RWPE2 (cell line): ENCODE measurements around the gene HSD17B4.
"Not testable (repeated sequence)": the region's sequence is repeated elsewhere in the genome, so short reads cannot be mapped to it uniquely, and the experiment has no call there.

Experiments
- ATAC-seq: fragments of 200-7000 bp; cut with Tn5 transposase; 3 replicates; pipeline ENCODE4 v1.9.1; 2021; ENCODE audit warnings: low read depth
- DNase-seq: peaks from one replicate; pipeline ENCODE4 v3.0.0-alpha.2; 2020; ENCODE audit warnings: low spot score
- H3K27ac ChIP-seq: fragments of 450-650 bp; 2 replicates; pipeline ENCODE4 v1.5.1; 2017; ENCODE audit warnings: mild to moderate bottlenecking; ENCODE audit not compliant: poor library complexity, severe bottlenecking
- H3K27me3 ChIP-seq: fragments of 250-450 bp; sonication (Bioruptor Pico); 2 replicates; pipeline ENCODE4 v1.5.1; 2021; ENCODE audit warnings: mild to moderate bottlenecking, moderate library complexity; ENCODE audit not compliant: insufficient read depth, poor library complexity, severe bottlenecking
- H3K36me3 ChIP-seq: fragments of 250-450 bp; sonication (Bioruptor Pico); 2 replicates; pipeline ENCODE4 v1.5.1; 2020; ENCODE audit warnings: low read depth, mild to moderate bottlenecking, moderate library complexity
- H3K4me1 ChIP-seq: fragments of 250-450 bp; sonication (Bioruptor Pico); 2 replicates; pipeline ENCODE4 v1.5.1; 2021; ENCODE audit warnings: mild to moderate bottlenecking, moderate library complexity; ENCODE audit not compliant: insufficient read depth, poor library complexity, severe bottlenecking
- H3K4me3 ChIP-seq: fragments of 250-450 bp; sonication (Bioruptor Pico); 2 replicates; pipeline ENCODE4 v1.5.1; 2021; ENCODE audit warnings: mild to moderate bottlenecking, moderate library complexity; ENCODE audit not compliant: severe bottlenecking
- H3K9me3 ChIP-seq: fragments of 250-450 bp; sonication (Bioruptor Pico); 2 replicates; pipeline ENCODE4 v1.5.1; 2021; ENCODE audit warnings: mild to moderate bottlenecking, moderate library complexity; ENCODE audit not compliant: severe bottlenecking
- CTCF ChIP-seq: fragments of 450-650 bp; IDR thresholded peaks from one replicate; pipeline ENCODE4 v1.5.1; 2017; ENCODE audit warnings: mild to moderate bottlenecking, moderate library complexity; ENCODE audit not compliant: poor library complexity, severe bottlenecking

HSD17B4 gene

GRCh38 chr5:119412279-119413227, 39.7 kb upstream of the HSD17B4 start:
- Histone ChIP-seq H3K4me1 (peaks cover 12% of the 10 kb centered on the region), H3K4me3 (peak overlapping the region; percentile 37)
- DNase-seq, result no peak

DNA sequence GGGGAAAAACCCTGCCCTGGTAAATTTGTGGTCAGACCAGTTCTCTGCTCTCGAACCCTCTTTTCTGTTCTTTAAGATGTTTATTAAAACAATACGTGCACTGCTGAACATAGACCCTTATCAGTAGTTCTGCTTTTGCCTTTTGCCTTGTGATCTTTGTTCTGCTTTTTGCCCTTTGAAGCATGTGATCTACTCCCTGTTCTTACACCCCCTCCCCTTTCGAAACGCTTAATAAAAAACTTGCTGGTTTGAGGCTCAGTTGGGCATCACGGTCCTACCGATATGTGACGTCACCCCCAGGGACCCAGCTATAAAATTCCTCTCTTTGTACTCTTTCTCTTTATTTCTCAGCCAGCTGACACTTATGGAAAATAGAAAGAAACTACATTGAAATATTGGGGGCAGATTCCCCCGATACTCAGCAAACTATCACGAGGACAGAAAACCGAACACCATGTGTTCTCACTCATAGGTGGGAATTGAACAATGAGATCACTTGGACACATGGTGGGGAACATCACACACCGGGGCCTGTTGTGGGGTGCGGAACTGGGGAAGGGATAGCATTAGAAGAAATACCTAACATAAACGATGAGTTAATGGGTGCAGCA, 38.1 kb upstream of the HSD17B4 start:
- not testable (repeated sequence) for ATAC-seq, H3K36me3 ChIP-seq, H3K9me3 ChIP-seq, H3K4me1 ChIP-seq, H3K27me3 ChIP-seq, H3K4me3 ChIP-seq, DNase-seq, H3K27ac ChIP-seq

More at GRCh38 chr5:119412279-119413227, 39.7 kb upstream of the HSD17B4 start:
- H3K27me3 ChIP-seq, result no peaks in the 10 kb centered on the region
- TF ChIP-seq CTCF, result peak; percentile 76
- ATAC-seq, result no peak
- no peaks in the 10 kb centered on the region for H3K9me3 ChIP-seq
- no peaks in the 10 kb centered on the region for H3K36me3 ChIP-seq
- no peak overlapping the region for H3K27ac ChIP-seq

DNA sequence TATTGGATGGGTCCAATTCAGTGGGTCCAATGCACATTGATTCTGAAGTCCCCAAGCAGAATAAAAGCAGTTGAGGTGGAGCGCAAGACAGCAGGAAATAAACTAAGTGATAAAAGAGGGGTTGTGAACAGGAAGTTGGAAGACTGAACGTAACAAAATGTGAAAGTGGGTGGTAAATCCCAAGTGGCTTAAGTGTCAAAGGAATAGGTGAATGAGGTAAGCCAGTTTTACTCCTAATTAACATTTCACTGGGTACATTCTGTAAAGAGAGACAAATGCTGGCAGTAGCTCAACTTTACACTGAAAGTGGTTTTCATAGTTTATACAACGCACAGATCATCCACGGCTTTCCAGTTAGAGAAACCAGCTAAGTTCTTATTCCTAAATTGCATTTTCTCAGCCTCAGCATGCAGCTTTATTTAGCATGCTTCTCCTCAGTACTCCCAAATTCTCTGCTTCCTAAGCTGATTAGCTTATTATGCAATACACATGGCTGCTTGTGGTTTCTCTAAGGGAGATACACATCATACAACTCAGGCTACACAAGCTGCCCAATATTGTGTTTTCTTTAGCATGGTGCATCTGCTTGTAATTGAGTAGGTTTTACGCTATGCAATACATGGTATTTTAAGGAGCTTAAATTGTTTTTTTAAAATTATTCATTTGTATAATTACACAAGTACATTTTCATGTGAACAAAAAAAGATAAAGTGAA, 34.2 kb upstream of the HSD17B4 start:
- Histone ChIP-seq H3K27me3 (no peaks in the 10 kb centered on the region), H3K4me1 (peaks cover 3% of the 10 kb centered on the region), H3K9me3 (no peaks in the 10 kb centered on the region), H3K4me3 (no peak overlapping the region), H3K36me3 (no peaks in the 10 kb centered on the region), H3K27ac (no peak overlapping the region)
- TF ChIP-seq CTCF, result no peak
- ATAC-seq (no peak), DNase-seq (no peak)

- TF ChIP-seq CTCF, result no peak
- DNase-seq (no peak), ATAC-seq (no peak)
- H3K27ac ChIP-seq, result no peak overlapping the region
- H3K4me1 ChIP-seq, result peaks cover 3% of the 10 kb centered on the region
- no peaks in the 10 kb centered on the region for H3K9me3 ChIP-seq
- no peaks in the 10 kb centered on the region for H3K27me3 ChIP-seq
- no peak overlapping the region for H3K4me3 ChIP-seq
- no peaks in the 10 kb centered on the region for H3K36me3 ChIP-seq
These were observed 33.6 kb upstream of the HSD17B4 start for GRCh38 chr5:119418606-119419100.

DNA sequence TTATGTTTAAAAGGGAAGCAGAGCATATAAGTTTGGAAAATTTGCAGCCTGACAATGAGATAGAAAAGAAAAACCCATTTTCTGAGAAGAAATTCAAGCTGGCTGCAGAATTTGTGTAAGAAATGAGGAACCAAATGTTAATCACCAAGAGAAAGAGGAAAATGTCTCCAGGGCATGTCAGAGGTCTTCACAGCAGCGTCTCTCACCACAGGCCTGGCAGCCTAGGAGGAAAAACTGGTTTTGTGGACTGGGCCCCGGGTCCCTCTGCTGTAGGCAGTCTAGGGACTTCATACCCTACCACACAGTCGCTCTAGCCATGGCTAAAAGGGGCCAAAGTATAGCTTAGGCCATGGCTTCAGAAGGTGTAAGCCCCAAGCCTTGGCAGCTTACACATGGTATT, 32.1 kb upstream of the HSD17B4 start:
- Histone ChIP-seq H3K4me3 (no peak overlapping the region), H3K27ac (no peak overlapping the region), H3K9me3 (no peaks in the 10 kb centered on the region), H3K27me3 (no peaks in the 10 kb centered on the region), H3K4me1 (peaks cover 3% of the 10 kb centered on the region), H3K36me3 (no peaks in the 10 kb centered on the region)
- TF ChIP-seq CTCF, result no peak
- DNase-seq (no peak), ATAC-seq (no peak)
